Dermis blood vessel endothelial cell (primary cell): Measurements from ENCODE around the gene KCNAB2. TPM values are rescaled to one million over a fixed set of nuclear protein-coding genes. Genes with fewer than 3 reads are reported as not detected.
A peak's percentile ranks its signal among the peaks of the same experiment; 100 is the strongest.

Experiments used
- DNase-seq: peaks from one replicate; pipeline ENCODE4 v3.0.0; 2010
- total RNA-seq: library from RNA; depleted of rRNA; stranded (reverse); fragments of >200 nt; gene quantifications from 2 replicates; pipeline ENCODE4 v1.2.3, GENCODE V29; 2014

Gene KCNAB2
- total RNA-seq, 1 donor from 2014 or later: 2.9 TPM

DNA sequence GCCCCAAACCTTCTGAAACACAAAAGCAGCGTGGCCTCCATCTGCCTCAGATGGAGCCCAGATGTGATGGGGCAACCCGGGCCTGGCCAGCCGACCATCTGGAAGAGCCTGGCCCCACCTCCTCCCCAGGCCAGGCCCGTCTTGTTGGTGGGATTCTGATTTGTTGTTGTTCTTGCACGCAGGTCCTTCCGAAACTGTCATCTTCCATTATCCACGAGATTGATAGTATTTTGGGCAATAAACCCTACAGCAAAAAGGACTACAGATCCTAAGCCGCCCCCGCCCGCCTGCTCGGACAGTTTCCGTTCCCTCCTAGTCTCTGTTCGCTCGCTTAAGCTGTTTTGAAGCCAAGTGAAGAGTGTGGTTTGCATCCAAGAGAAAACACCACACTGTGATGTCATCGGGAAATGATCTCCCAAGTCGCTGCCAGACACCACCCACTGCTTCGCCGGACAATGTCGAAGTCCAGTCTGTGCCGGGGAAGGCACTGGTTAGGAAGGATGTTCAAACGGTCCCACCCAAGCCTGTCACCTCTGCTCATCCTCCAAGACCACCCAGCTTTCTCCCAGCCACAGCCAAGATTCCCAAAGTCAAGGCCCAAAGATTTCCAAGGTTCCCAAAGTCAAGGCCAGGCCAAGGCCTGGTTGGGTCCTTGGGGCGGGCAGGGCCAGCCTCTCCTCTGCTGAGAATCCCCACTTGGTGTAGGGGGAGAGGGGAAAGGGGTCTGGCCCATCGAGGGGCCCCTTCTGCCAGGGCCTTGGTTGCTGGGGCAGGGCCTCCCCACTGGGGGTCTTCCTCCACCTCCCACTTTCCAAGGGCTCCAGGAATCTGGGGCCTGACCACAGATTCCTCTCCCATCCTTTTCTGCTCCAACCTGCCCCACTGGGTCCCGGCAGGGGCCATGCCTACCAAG, 52.9 kb downstream of the KCNAB2 start:
- no peak for DNase-seq

DNA sequence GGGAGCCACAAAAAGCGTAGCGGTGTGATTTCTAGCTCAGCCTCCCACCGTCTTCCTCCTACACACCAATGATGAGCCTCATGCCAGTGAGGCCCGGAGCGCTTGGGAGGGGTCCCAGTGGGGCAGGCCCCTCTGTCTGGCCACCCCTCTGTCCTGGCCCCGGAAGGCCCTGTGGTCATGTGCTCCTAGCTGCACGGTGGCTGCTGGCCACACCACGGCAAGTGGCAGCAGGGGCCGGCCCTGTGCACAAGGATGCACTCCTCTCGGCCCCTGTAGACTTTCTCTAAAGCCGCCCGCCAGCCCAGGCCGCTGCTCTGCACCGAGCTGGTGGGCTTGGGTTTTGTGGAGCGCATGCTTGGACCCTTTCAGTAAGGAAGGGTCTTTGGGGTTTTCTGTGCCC, 53.6 kb downstream of the KCNAB2 start:
- DNase-seq: no peak

DNA sequence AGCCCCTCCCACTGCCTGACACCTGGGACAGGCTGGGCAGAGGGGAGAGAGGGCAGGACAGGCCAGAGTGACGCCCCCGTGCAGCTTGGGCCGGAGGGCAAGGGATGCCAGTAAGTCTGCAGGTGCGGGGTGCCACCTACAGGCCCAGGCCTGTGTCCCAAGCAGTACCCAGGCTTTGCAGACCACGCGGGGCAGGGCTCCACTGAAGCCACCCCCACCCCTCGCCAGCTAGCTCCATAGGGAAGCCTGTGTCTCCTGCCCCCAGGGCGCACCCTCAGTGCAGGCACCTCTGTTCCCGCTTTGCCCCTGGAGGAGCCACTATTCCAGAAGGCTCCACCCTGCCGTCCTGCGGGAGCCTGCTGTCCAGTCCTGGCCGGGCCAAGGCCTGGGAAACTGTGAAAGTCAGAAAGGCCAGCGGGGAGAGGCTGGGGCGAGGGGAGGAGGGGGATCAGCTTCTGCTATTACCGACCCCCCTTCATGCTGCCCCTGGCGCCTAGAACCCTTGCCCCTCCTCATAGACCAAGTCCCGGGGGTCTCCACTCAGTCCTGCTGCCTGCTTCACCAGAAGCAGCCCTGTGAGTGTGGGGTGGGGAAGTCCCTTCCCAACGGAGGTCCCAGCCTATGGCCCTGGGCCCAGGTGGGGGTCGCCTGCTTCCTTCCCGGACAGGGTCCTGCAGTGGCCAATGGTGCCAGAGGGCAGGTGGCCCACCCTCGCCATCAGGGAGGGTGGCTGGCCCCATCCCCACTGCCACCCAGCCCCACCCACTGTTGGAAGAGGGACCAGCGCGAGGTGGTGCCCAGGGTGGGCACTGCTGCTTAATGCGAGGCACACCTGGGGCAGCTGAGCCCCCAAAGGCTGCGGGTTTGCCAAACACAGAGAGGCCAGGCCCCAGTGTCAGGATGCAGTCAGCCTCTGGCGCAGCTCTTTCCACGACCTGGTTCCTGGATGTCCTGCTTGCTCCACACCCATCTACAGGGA, 54.4 kb downstream of the KCNAB2 start:
- peak; percentile 45 for DNase-seq

DNA sequence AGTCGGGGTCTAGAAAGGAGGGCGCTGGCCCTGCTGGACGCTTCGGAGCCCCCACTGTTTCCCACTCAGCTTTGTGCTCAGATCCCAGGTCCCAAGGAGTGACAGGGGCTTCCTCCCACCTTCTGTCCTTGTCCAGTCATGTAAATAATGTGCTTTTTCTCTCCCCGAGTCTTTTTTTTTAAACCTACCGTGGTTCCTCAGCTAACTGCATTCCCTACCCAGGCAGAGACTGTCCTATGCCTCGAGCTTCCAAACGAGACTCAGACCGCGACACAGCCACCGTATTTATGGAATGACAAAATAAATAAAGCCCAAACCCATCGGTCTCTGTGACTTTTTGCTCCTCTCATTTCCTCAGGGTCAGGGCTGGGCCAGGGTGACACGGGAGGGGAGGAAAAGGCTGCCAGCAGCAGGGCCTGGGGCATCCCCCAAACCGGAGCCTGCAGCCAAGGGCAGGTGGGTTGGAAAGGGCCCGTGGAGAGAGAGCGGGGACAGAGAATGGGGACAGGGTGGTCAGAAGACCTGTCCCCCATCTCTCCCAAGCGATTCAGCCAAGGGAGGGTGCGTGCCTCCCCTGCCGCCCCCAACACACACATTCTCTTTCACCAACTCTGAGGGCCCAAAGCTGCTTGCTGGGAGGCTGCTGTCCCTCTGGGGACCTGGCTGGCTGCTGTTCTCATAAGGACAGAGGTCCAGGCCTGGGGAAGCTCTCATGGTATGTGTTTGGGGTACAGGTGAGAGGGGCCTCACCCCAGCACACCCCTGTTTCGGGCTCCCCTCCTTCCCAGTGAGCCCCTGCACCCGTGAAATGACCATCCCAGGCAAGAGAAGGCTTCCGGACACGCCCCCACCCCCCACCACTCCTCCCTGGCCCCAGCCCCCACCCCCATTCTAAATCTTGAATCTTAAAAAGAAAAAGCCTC, 55.4 kb downstream of the KCNAB2 start:
- no peak for DNase-seq

DNA sequence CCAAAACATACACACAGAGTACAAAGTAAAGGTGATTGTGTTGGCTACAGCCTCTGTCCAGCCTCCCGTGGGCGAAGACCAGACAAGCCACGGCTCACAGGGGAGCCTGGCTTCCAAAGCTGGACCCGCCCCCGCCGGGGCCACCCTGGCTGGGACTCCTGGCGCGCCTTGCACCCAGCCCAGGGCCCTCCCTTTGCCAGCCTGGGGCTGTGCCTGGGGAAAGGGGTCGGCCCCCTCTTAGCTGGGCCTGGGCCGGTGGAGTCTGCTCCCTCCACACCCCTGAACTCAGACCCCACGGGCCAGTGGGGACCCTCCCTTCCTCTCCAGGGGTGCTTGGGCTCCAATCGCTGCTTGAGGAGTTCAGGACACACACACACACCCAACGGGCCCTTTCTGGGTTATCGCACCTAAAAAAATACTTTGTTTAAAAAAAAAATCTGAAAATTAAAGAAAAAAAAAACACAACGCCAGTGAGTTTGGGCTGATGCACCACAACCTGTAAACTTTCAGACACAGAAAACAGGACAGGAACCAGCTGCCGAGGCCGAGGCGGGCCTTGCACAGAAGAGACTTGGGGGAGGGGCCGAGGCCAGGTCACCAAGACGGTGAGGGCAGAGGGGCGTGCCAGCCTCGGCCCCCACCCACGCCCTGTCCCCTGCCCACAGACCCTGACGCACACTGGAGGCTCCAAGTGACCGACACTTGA, 56.3 kb downstream of the KCNAB2 start:
- no peak for DNase-seq

DNA sequence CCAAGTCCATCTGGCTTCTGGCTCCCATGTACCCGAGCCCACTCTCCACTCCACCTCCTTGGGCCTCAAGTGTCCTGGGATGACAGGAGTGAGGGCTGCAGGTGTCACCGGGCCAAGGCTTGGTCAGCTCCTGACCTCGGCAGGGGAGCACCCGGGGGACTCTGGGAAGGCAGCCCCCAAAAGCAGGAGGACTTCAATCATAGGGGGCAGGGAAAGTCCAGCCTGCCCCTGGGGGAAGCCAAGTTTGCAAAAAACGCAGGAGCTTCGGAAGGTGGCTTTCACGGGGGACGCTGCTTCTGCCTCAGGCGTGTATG, 56.8 kb downstream of the KCNAB2 start:
- DNase-seq: no peak

DNA sequence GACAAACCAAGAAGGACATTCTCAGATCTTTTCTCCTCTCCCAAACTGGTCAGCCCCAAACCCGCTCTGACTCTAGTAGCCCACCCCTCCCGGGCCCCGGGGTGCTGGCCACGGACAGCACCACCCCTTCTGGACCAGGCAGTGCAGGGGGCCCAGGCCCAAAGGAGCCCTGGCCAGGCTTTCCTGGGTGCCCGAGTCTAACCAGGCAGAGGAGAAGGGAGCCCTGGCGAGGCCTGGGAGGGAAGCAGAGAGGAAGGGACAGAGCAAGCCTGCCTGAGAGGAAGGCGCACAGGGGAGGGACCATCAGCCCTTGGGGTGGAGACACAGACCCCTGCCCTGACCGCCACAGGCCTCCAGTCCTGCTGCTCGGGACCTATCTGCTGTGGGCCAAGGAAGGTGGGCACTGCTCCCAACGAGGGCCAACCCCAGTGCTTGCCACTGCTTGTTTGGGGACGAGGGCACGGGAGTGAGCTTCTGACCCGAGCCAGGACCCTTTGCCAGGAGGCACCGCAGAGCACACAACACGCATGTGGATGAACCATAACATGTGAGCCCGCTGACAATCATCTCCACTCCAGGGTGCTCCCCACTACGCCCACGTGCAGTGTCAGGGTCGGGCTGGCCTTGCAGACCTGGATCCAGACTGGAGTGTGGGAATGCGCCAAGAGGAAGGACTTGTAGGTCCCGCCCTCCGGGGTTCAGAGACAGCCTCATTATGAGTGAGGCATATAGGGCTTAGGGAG, 57.6 kb downstream of the KCNAB2 start:
- DNase-seq: no peak

DNA sequence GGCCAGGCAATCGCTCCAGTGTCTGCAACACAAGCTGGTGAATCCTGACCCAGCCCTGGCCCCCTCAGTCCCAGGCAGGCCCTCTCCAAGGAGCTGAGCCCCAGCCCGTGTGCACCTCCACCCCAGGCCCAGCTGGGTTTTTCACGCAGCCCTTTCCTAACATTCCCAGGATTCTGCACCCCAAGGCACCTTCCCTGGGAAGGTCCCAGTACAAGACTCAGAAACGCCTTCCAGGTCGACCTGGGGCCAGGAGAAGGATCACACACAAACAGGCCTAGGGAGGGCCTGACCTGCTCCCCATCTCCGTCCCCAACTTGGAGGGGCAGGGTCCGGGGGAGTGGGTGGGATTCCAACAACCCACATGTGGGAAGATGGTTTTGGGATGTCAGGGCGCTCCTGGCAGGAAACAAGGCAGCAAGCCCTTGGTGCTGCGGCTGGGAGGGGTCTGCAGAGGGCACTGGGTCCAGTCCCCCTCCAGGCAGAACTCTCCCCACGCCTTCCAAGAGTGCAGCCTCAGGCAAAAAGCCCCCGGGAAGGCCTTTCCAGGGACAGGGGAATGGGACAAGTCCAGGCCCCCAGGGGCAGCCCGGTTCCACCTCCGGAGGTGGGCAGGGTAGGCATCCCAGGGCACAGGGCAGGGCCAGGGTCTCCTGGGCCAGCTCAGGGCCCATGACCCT, 58.3 kb downstream of the KCNAB2 start:
- no peak for DNase-seq

DNA sequence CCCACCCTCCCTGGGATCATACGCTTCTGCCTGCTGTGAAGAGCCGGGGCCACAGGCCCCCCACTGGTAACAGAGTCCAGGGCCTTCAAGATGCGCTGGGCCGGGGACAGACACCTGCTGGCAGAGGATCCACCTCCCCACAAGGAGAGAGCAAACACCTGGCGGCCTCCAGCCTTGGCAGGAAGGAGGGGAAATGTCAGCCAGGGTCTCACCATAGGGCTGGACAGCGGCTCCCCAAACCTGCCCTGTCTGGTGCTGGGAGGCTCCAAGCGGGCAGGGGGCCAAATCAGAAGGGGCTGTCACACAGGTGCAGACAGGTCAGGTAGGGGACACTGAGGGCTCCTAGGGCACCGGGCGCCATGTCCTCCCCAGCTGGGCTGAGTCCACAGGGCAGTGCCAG, 58.9 kb downstream of the KCNAB2 start:
- DNase-seq: no peak

DNA sequence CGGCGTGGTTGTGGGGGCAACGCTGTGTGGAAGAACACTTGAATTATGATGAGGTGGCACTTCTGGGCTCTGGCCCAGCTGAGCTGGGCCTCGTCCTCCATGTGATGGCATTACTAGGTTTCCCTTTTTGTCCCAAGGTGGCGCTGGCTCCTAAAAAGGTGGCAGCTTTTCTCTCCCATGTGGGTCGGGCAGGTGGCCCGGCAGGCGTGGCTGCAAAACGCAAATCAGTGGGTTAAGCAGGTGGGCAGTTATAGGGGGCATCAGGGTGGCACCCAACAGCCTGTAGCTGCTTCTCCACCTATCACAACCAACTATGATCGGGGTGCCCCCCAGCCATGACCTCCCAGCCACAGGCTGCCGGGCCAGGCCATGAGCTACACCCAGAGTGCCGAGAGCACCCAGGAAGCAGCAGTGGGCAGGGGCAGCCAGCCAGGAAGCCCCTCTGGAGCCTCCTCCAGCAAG, 59.6 kb downstream of the KCNAB2 start:
- DNase-seq: no peak

DNA sequence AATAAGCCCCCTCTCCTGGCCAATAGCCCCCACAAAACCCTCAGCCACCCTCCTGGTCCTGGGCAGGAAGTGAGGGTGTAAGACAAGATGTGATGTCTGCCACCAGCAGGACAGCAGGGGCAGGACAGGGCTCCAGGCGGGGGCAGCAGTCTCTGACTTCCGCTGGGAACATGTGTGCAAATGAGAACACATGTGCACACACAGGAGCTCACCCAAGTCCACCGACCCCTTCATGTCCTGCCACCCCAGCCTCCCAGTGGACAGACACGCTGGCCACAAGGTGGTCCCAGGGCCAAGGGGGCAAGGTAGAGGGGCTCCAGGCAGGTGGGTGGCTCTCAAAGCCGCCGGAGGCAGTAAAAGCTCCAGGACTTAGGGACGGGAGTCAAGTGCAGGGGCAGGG, 60.1 kb downstream of the KCNAB2 start:
- no peak for DNase-seq

DNA sequence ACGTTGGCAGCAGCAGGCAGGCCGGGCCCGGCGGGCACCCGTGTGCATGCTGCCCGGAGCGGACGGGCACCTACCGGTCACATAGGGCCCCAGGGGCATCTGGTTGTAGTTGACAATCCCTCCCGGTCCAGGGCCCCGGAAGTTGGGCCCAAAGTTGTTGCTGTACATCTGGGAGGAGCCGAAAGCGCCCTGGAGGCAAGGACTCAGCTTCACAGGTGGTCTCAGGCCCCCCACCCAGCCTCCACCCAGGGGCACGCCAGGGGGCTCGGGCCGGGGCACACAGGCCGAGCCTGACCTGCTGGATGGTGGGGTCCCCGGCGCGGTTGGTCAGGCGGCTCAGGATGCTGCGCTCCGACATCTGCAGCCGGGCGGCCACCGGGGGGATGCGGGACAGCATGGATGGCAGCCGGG, 60.6 kb downstream of the KCNAB2 start:
- DNase-seq: no peak

DNA sequence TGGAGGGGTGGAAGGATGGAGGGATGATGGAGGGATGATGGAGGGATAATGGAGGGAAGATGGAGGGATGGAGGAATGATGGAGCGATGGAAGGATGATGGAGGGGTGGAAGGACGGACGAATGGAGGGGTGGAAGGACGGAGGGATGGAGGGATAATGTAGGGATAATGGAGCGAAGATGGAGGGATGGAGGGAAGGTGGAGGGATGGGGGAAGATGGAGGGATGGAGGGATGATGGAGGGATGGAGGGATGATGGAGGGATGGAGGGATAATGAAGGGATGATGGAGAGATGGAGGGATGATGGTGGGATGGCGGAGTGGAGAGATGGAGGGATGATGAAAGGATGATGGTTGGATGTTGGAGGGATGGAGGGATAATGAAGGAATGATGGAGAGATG, 61.3 kb downstream of the KCNAB2 start:
- DNase-seq: no peak

DNA sequence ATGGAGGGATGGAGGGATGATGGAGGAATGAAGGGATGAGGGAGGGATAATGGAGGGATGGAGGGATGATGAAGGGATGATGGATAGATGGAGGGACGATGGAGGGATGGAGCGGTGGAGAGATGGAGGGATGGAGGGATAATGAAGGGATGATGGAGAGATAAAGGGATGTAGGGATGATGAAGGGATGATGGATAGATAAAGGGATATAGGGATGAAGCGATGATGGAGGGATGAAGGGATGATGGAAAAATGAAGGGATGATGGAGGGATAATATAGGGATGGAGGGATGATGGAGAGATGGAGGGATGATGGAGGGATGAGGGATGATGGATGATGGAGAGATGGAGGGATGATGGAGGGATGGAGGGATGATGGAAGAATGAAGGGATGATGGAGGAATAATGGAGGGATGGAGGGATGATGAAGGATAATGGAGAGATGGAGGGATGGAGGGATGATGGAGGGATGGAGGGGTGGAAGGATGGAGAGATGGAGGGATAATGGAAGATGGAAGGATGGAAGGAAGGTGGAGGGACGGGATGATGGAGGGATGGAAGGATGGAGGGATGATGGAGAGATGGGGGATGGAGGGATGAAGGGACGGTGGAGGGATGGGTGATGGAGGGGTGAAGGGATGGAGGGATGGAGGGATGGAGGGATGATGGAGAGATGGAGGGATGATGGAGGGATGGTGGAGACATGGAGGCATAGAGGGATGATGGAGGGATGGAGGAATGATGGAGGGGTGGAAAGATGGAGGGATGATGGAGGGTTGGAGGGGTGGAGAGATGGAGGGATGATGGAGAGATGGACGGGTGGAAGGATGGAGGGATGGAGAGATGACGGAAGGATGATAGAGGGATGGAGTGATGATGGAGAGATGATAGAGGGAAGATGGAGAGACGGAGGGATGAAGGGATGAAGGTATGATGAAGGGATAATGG, 62.0 kb downstream of the KCNAB2 start:
- DNase-seq: no peak

DNA sequence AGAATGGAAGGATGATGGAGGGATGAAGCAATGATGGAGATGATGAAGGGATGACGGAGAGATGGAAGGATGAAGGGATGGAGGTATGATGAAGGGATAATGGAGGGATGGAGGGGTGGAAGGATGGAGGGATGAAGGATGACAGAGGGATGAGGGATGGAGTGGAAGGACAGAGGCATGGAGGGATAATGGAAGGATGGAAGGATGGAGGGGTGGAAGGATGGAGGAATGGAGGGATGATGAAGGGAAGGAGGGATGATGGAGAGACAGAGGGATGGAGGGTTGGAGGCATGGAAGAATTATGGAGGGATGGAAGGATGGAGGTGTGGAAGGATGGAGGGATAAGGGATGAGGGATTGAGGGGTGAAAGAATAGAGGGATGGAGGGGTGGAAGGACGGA, 62.8 kb downstream of the KCNAB2 start:
- DNase-seq: no peak

DNA sequence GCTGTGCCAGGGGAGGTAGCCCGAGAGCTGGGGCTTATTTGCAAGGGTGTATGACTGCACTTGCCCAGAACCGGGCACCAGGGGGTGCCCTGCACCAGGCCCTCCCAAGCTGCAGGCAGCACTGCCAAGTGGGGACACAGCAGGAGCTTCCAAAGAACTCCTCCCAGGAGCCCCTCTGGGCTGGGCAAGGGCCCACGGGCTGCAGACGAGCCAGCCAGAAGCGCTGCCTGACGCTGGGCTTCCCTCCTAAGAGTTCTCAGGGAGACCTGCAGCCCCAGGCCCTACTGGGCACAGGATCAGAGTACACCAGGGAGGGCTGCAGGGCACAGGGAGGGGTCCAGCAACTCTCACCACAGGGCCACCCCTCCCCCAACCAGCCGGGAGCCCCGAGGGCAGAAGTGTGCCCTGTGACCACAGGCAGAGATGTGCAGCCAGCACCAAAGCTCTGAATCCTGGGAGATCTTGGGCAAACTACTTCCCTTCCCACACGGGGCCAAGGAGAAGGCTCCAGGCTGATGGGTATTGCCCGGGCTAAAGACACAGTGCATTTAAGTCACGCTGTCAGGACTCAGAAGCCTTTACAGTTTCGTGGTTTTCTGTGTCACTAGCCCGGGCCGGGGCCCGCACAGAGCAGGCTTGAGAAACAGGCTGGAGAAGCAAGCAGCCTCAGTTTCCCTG, 63.4 kb downstream of the KCNAB2 start:
- peak; percentile 78 for DNase-seq

DNA sequence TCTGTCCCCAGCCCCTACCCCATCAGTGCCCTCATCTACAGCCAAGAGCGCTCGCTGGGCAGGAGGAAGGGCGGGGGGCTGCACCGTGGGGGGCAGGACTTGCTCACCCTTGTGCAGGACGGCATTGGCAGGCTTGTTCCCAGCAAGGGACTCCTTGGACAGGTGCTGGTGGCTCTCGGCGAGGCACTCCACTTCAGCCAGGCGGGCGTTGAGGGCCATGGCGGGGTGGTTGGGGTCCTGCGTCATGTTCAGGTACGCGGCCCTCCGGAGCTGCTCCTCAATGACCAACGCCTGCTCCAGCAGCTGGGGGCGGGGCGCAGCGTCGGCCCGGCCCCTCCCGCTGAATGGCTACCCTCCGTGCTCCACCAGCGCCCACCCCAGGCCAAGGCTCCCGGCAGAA, 64.0 kb downstream of the KCNAB2 start:
- no peak for DNase-seq

DNA sequence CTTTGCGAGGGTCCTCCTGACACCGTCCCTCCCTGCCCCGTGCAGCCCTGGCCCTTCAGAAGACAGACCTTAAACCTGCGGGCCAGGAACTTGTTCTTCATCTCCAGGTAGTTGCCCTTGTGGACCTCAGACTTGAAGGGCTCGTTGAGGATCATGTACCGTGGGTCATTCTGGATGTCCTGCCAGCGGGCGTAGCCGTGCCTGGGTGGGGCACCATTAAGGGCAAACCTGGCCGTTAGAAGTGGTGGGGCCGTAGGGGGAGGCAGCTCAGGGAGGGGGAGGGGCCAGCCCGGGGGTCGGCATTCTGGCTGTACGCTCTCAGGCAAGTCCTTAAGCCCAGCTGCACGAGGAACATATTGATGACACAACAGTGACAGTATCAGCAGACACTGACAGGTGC, 64.6 kb downstream of the KCNAB2 start:
- DNase-seq: no peak

DNA sequence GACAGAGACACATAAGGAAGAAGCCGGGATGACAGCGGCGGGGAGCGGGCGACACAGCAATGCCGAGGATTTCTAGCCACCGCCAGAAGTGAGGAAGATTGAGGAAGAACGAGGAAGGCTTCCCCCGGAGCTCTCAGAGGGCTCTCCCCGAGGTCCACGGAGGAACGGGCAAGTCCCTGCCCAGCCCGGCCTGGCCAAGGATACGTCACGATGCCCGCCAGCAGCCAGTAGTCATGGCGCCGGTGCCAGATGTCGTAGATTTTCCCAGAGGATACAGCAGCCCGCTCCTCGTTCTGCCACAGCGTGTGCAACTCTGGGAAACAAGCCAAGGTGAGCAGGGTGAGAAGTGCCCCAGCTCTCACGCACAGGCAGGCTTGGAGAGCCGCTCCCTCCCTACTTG, 65.9 kb downstream of the KCNAB2 start:
- no peak for DNase-seq
